Measurements from ENCODE around the gene HNRNPA0. TPM values are rescaled to one million over a fixed set of nuclear protein-coding genes. Genes with fewer than 3 reads are reported as not detected.

Gene HNRNPA0
- total and polyA plus RNA-seq, 2 donors: 22.3 to 38.5 TPM

DNA sequence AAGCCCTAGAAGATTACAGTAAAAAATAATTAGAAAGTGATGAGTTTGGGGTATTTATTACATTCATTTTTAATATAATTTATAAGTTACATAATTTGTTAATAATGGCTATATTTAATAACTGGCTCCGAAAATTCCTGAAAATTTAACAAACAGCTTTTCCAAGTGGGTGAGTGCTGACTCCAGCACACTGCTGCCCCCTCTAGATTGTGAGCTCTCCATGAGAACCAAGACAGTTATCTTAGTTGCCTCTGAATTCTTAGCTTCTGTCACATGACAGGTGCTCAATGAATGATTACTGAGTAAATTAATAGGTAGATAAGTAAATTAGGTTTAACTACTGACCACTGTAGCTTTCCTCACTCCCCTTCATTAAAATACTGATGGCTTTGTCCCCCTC lies 26.1 kb downstream of the HNRNPA0 start:
- no peak for DNase-seq (ENCODE audit: extremely low spot score)
- H3K4me3 ChIP-seq (ENCODE audit: low read depth, low read length): no peak overlapping the region
- no peaks in the 10 kb centered on the region for H3K36me3 ChIP-seq (ENCODE audit: insufficient read depth)
- H3K27ac ChIP-seq (ENCODE audit: low read depth): no peak overlapping the region
- WGBS: 95% methylated on average over 1 of the region's 1 CpG
- H3K4me1 ChIP-seq (ENCODE audit: insufficient read depth): no peaks in the 10 kb centered on the region

DNA sequence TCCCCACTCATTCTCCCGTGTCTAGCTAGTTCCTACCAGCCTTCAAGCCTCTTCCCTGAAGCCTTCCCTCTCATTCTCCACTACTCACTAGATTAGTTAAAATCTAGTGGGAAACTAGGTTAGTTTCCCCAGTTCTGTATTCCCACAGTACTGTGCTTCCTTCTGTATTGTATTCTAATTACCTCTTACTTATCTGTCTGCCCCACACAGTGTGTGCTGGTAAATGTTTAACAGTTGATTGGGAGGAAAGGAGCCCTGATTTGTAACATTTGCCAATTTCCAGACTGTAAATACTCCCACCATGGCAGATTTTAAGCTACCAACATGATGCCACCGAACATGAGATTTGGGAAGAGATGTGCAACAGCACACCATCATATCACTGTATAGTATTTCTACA lies 26.5 kb downstream of the HNRNPA0 start:
- 83% methylated on average over 2 of the region's 2 CpGs for WGBS
- no peak overlapping the region for H3K27ac ChIP-seq (ENCODE audit: low read depth)
- DNase-seq (ENCODE audit: extremely low spot score): no peak
- no peaks in the 10 kb centered on the region for H3K36me3 ChIP-seq (ENCODE audit: insufficient read depth)
- H3K4me1 ChIP-seq (ENCODE audit: insufficient read depth): no peaks in the 10 kb centered on the region
- H3K4me3 ChIP-seq (ENCODE audit: low read depth, low read length): no peak overlapping the region

DNA sequence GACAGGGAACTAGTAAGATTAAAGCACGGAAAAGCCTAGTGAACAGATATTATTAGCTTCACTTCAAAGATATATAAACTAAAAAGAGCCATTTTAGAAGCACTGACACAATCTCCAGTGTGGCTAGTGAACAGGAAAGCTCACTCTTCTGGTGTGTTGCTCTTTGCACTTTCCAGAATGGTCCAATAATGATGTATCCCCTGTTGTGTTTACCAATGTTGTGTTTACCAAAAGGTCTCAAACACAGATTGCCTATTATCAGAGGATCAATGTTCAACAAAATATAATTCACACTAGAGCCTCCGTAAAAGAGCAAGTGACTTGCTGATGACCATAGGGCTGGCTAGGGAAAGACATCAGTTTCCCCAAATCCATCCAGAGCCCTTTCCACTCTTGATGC lies 29.9 kb downstream of the HNRNPA0 start:
- H3K36me3 ChIP-seq (ENCODE audit: insufficient read depth): no peaks in the 10 kb centered on the region
- H3K4me1 ChIP-seq (ENCODE audit: insufficient read depth): no peaks in the 10 kb centered on the region
- H3K4me3 ChIP-seq (ENCODE audit: low read depth, low read length): no peak overlapping the region
- H3K27ac ChIP-seq (ENCODE audit: low read depth): no peak overlapping the region
- DNase-seq (ENCODE audit: extremely low spot score): no peak
- WGBS: 91% methylated on average over 2 of the region's 2 CpGs

DNA sequence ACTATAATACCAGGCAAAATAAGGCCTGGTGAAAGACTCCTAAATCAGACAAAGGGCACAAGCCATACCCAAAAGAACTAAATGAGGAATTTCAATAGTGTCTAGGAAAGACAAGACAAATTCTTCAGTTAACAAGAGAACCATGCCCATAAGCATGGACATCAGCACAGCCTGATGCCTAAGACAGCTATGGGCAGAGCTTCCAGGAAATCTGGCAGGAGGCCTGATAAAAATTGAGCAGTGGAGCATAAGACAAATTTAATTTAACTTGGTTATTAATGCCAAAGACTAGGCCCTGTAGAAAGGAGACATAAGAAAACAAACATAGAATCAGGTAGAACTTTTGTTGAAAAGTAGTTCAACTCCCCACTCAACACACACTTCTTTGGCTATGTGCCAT lies 35.6 kb downstream of the HNRNPA0 start:
- no peak for DNase-seq (ENCODE audit: extremely low spot score)
- no peaks in the 10 kb centered on the region for H3K4me1 ChIP-seq (ENCODE audit: insufficient read depth)
- no peak overlapping the region for H3K4me3 ChIP-seq (ENCODE audit: low read depth, low read length)
- H3K27ac ChIP-seq (ENCODE audit: low read depth): no peak overlapping the region
- H3K36me3 ChIP-seq (ENCODE audit: insufficient read depth): no peaks in the 10 kb centered on the region

DNA sequence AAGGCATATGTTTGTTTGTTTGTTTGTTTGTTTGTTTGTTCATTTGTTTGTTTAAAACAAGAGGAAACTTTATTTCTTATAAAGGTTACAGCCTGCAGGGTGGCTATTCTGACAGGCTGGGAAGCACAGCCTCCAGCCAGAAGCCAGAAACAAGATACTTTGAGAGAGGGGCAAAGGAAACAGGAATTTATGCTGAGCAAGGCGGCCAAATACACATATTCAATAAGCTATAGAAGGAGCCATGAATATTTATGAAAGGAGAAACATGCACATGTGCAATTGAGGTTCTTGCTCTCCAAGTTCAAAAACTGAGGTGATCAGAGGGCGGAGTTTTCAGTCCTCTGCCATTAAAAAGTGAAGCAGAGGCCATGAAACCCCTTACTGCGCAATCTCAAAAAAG lies 37.8 kb downstream of the HNRNPA0 start:
- H3K4me3 ChIP-seq (ENCODE audit: low read depth, low read length): no peak overlapping the region
- no peak for DNase-seq (ENCODE audit: extremely low spot score)
- no peaks in the 10 kb centered on the region for H3K4me1 ChIP-seq (ENCODE audit: insufficient read depth)
- no peak overlapping the region for H3K27ac ChIP-seq (ENCODE audit: low read depth)
- WGBS: 98% methylated on average over 3 of the region's 3 CpGs
- no peaks in the 10 kb centered on the region for H3K36me3 ChIP-seq (ENCODE audit: insufficient read depth)

DNA sequence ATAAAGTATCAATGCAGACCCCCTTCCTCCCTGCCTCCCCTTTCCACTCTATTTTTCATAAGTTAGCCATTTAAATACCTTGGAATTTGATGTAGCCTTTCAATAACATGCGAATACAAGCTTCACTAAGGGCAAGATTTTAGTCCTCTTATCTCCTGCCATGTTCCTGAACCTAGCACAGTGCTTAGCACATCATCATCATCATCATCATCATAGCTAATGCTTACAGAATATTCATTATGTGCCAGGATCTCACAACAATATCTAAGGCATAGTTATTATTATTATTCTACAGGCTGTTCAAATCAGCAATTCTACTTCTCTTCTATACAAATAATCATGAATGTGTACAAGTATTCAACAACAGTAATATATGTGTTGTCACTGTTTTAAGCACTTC lies 38.7 kb downstream of the HNRNPA0 start:
- WGBS: 96% methylated on average over 1 of the region's 1 CpG

DNA sequence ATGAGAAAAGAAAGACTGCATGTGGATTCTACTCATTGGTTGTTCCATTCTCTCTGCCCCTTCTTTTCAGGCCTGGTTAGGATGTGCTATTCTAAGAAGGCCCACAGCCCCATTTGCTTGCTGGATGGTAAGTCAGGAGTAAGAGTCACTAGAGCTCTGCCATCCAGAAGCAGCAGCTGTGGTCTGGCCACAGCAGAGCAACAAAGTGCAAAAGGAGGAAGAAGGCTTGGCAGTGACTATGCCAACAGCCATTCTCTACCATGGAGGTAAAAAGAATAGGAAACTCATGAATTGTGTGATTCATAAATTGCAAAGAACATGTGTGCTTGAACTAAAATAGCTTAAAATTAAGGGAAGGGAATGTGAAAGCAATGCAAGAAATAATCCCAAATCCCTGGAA lies 39.2 kb downstream of the HNRNPA0 start:
- Histone ChIP-seq H3K4me3 (ENCODE audit: low read depth, low read length) (no peak overlapping the region), H3K27ac (ENCODE audit: low read depth) (no peak overlapping the region), H3K4me1 (ENCODE audit: insufficient read depth) (no peaks in the 10 kb centered on the region), H3K36me3 (ENCODE audit: insufficient read depth) (no peaks in the 10 kb centered on the region)
- DNase-seq (ENCODE audit: extremely low spot score): no peak

More for the DNA sequence above, 38.7 kb downstream of the HNRNPA0 start:
- no peaks in the 10 kb centered on the region for H3K36me3 ChIP-seq (ENCODE audit: insufficient read depth)
- H3K4me3 ChIP-seq (ENCODE audit: low read depth, low read length): no peak overlapping the region
- DNase-seq (ENCODE audit: extremely low spot score): no peak
- H3K27ac ChIP-seq (ENCODE audit: low read depth): no peak overlapping the region
- H3K4me1 ChIP-seq (ENCODE audit: insufficient read depth): no peaks in the 10 kb centered on the region

DNA sequence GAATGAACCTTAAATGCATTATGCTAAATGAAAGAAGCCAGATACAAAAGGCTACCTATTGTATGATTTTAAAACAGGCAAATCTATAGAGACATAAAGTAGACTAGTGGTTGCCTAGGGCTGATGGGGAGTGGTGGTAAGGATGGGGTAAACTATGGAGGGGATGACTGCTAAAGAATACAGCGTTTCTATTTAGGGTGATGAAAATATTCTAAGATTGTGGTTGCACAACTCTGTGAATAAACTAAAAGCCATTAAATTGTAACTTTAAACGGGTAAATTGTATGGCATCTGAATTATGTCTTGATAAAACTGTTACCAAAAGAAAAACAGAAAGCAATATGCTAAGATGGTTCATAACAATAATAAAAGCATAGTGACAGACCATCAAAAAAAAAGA lies 39.7 kb downstream of the HNRNPA0 start:
- H3K4me1 ChIP-seq (ENCODE audit: insufficient read depth): no peaks in the 10 kb centered on the region
- WGBS: 69% methylated on average over 2 of the region's 2 CpGs
- H3K27ac ChIP-seq (ENCODE audit: low read depth): no peak overlapping the region
- no peak overlapping the region for H3K4me3 ChIP-seq (ENCODE audit: low read depth, low read length)
- DNase-seq (ENCODE audit: extremely low spot score): no peak
- H3K36me3 ChIP-seq (ENCODE audit: insufficient read depth): no peaks in the 10 kb centered on the region

DNA sequence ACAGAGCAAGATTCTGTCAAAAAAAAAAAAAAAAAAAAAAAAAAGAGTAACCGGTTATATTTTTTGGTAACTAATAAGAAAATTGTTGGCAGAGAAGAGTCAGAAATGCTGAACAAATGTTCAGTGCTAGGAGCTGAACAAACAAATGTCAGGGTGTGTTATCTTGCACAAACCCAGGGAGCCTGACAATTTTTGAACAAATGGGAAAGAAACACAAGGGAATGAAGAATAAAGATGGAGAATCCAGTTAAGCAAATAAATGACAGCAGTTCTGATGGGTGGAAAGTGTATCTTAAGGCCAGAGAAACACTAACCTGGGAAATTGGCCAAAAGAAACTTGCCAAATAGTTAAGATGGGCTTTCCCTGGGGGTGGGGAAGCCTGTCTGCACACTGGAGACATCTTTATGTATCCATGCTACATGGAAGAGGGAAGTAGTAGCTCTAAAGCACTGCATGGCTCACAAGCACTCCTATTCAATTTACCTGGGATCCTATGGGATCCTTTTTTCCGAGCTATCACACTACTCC lies 42.0 kb downstream of the HNRNPA0 start:
- DNase-seq (ENCODE audit: extremely low spot score): no peak
- H3K4me3 ChIP-seq (ENCODE audit: low read depth, low read length): no peak overlapping the region
- no peaks in the 10 kb centered on the region for H3K4me1 ChIP-seq (ENCODE audit: insufficient read depth)
- 93% methylated on average over 2 of the region's 2 CpGs for WGBS
- H3K36me3 ChIP-seq (ENCODE audit: insufficient read depth): no peaks in the 10 kb centered on the region
- H3K27ac ChIP-seq (ENCODE audit: low read depth): no peak overlapping the region

DNA sequence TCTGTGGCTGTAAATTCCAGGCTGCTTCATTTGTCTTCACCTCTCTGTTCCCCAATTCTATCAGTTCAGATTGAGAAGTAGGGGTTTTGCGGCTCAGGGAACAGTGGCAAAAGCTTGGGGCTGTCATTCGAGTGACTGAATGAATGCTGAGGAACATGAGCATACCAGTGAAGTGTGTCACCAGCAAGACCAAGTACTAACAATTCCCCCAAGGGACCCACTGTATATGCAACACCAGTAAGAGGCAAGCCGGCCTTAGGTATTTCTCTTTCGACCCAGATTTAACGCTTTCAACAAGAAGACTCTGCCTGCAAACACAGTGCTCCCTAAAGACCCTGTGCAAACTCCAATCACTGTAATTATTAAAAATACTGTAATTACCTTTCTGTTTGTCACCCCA lies 44.1 kb downstream of the HNRNPA0 start:
- DNase-seq (ENCODE audit: extremely low spot score): no peak
- H3K27ac ChIP-seq (ENCODE audit: low read depth): no peak overlapping the region
- no peaks in the 10 kb centered on the region for H3K36me3 ChIP-seq (ENCODE audit: insufficient read depth)
- no peak overlapping the region for H3K4me3 ChIP-seq (ENCODE audit: low read depth, low read length)
- H3K4me1 ChIP-seq (ENCODE audit: insufficient read depth): no peaks in the 10 kb centered on the region
- 95% methylated on average over 5 of the region's 5 CpGs for WGBS

DNA sequence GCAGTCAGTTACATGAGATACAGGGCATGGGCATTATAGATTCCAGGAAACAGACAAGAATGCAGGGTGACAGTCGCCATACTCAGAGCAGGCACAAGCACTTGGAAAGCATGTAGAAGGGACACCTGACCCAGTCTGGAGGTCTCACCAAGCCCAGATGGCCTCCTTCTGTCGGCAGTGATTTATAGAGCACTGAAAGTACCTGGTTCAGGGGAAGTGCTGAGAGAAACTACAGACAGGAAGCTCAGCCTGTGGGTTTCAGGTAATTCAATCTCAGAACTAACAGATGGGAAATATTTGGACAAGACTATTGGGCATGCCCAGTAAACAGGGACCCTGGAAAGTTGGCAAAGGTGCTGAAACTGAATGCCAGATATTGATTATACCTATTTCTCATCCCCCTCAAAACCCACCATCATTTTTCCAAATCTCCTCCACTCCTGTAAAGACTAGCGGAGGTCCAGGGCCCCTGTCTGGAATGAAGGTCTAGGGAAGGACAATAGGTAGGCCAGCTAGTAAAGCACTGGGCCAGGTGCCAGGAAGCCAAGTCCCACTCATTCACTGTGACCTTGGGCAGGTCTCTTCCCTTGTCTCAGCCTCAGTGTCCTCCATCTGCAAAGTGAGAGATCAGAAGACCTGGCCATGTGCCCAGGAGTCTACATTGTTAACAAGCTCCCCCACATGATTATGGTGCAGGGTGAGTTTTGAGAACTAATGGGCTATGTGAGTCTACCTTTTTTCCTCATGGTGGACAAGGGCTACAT lies 45.2 kb downstream of the HNRNPA0 start:
- Histone ChIP-seq H3K27ac (ENCODE audit: low read depth) (no peak overlapping the region), H3K4me3 (ENCODE audit: low read depth, low read length) (no peak overlapping the region), H3K4me1 (ENCODE audit: insufficient read depth) (no peaks in the 10 kb centered on the region), H3K36me3 (ENCODE audit: insufficient read depth) (no peaks in the 10 kb centered on the region)
- WGBS: 95% methylated on average over 3 of the region's 3 CpGs
- DNase-seq (ENCODE audit: extremely low spot score): no peak

DNA sequence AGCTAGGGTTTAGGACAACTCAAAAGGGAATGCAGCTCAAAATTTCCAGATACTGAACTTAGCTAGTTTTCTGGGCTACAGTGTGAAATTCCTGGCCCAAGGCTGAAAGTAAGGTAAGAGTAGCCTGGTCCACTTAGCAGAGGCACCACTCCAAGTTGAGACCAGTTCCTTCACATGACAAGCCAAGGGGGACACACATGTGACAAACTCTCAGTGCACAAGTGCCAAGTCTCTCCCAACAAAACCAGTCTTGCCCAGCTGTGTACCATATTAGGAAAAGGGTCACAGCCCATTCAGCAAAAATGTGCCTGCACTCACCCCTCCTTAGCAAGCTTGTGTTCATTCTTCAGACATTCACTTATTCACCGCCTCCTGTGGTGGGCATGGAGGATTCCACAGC lies 46.1 kb downstream of the HNRNPA0 start:
- DNase-seq (ENCODE audit: extremely low spot score): no peak
- no peak overlapping the region for H3K27ac ChIP-seq (ENCODE audit: low read depth)
- H3K4me1 ChIP-seq (ENCODE audit: insufficient read depth): no peaks in the 10 kb centered on the region
- no peaks in the 10 kb centered on the region for H3K36me3 ChIP-seq (ENCODE audit: insufficient read depth)
- WGBS: 98% methylated on average over 1 of the region's 1 CpG
- H3K4me3 ChIP-seq (ENCODE audit: low read depth, low read length): no peak overlapping the region

DNA sequence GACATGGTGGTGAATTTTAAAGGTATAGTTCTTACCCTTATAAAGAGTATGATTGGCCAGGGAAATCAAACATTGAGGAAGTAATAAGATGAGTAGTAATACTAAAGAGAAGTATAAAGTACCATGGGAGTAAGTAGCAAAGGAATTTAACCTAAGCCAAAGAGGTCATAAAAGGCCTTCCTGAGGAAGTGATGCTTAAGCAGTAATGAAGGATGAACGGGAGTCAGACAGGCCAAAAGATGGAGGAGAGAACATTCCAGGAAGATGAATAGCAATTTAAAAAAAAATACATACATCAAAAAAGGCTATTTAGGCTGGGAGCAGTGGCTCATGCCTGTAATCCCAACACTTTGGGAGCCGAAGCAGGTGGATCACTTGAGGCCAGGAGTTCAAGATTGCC lies 47.3 kb downstream of the HNRNPA0 start:
- no peak overlapping the region for H3K27ac ChIP-seq (ENCODE audit: low read depth)
- no peak for DNase-seq (ENCODE audit: extremely low spot score)
- H3K4me3 ChIP-seq (ENCODE audit: low read depth, low read length): no peak overlapping the region
- 78% methylated on average over 2 of the region's 2 CpGs for WGBS
- no peaks in the 10 kb centered on the region for H3K36me3 ChIP-seq (ENCODE audit: insufficient read depth)
- no peaks in the 10 kb centered on the region for H3K4me1 ChIP-seq (ENCODE audit: insufficient read depth)

DNA sequence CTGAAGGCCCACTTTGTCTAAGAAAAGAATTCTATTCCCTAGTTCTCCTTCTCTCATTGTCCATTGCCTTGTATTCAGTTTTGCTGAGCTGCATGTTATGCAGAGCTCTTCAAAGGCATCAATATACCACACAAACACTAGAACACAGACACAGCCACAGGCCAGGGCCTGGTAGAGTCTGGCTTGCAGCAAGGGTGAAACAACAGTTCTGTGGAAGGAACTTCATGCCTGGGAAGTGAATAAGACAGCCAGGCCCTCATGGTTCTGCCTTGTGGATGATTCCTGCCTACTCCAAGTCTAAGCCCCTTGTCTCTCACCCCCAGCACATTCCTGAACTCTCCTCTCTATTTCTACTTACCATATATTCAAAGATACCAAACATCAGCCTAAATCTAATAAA lies 49.1 kb downstream of the HNRNPA0 start:
- Histone ChIP-seq H3K4me3 (ENCODE audit: low read depth, low read length) (no peak overlapping the region), H3K27ac (ENCODE audit: low read depth) (no peak overlapping the region), H3K36me3 (ENCODE audit: insufficient read depth) (no peaks in the 10 kb centered on the region), H3K4me1 (ENCODE audit: insufficient read depth) (no peaks in the 10 kb centered on the region)
- no peak for DNase-seq (ENCODE audit: extremely low spot score)

DNA sequence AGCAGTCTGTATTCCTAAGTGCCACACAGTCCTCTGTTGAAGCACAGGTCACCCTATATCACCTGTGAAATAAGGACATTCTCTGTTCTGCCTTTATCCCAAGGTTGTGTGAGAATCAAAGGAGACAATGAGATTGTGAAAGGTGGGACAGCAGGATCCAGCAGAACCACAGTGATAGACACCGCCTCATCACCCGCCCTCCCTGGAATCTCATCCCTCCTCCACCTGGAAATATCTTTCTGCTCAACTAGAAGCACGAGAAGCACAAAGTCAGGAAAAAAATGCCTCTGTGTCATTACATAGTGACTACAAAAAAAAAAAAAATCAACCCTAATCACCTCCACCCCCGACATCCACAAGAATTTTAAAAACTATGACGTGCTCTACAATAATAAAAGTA lies 50.6 kb downstream of the HNRNPA0 start:
- no peak for DNase-seq (ENCODE audit: extremely low spot score)
- Histone ChIP-seq H3K4me3 (ENCODE audit: low read depth, low read length) (no peak overlapping the region), H3K4me1 (ENCODE audit: insufficient read depth) (no peaks in the 10 kb centered on the region), H3K36me3 (ENCODE audit: insufficient read depth) (no peaks in the 10 kb centered on the region), H3K27ac (ENCODE audit: low read depth) (no peak overlapping the region)
- WGBS: 96% methylated on average over 5 of the region's 5 CpGs

Data from urinary bladder (tissue), 4 donors.